Mesendoderm (in vitro differentiated cells): Measurements from ENCODE around the gene IL1RAPL2.

Experiments
- DNase-seq: peaks from one replicate; pipeline ENCODE4 v3.0.0; 2013
- H2AK5ac ChIP-seq: 2 replicates; pipeline ENCODE4 v1.6.1; 2013; ENCODE audit warnings: low read length, inconsistent platforms
- H2BK120ac ChIP-seq: 2 replicates; pipeline ENCODE4 v1.6.1; 2013; ENCODE audit warnings: low read depth, mild to moderate bottlenecking, low read length, moderate library complexity, mixed read lengths
- H2BK15ac ChIP-seq: replicated peaks from 2 replicates; pipeline ENCODE4 v1.6.1; 2013; ENCODE audit warnings: low read depth, mild to moderate bottlenecking, moderate library complexity
- H2BK5ac ChIP-seq: 2 replicates; pipeline ENCODE4 v1.6.1; 2013; ENCODE audit warnings: low read length, inconsistent platforms
- H3K18ac ChIP-seq: 2 replicates; pipeline ENCODE4 v1.6.1; 2013; ENCODE audit warnings: mild to moderate bottlenecking, low read length, mixed read lengths
- H3K23ac ChIP-seq: one replicate; pipeline ENCODE4 v1.6.1; 2013; ENCODE audit warnings: low read length
- H3K27ac ChIP-seq: 2 replicates; pipeline ENCODE4 v1.5.1; 2013; ENCODE audit warnings: low read depth, mild to moderate bottlenecking, inconsistent platforms, low read length, moderate library complexity
- H3K27me3 ChIP-seq: 2 replicates; pipeline ENCODE4 v1.6.1; 2013; ENCODE audit warnings: low read length, control low read depth, mild to moderate bottlenecking, inconsistent platforms; ENCODE audit not compliant: insufficient read depth, poor library complexity
- H3K36me3 ChIP-seq: 2 replicates; pipeline ENCODE4 v1.6.1; 2013; ENCODE audit warnings: low read length, inconsistent platforms; ENCODE audit not compliant: control insufficient read depth, insufficient read depth
- H3K4ac ChIP-seq: one replicate; pipeline ENCODE4 v1.6.1; 2013; ENCODE audit warnings: low read depth, mild to moderate bottlenecking, low read length, moderate library complexity
- H3K4me1 ChIP-seq: 2 replicates; pipeline ENCODE4 v1.6.1; 2013; ENCODE audit warnings: low read depth, low read length, inconsistent platforms; ENCODE audit not compliant: control insufficient read depth
- H3K4me2 ChIP-seq: 2 replicates; pipeline ENCODE4 v1.6.1; 2013; ENCODE audit warnings: low read length
- H3K4me3 ChIP-seq: 2 replicates; pipeline ENCODE4 v1.5.1; 2013; ENCODE audit warnings: mild to moderate bottlenecking, low read length
- H3K56ac ChIP-seq: one replicate; pipeline ENCODE4 v1.6.1; 2013; ENCODE audit warnings: low read length
- H3K79me1 ChIP-seq: 2 replicates; pipeline ENCODE4 v1.6.1; 2013; ENCODE audit warnings: low read length, inconsistent platforms
- H3K79me2 ChIP-seq: 2 replicates; pipeline ENCODE4 v1.6.1; 2013; ENCODE audit warnings: mild to moderate bottlenecking, low read length; ENCODE audit not compliant: control insufficient read depth, insufficient read depth
- H3K9ac ChIP-seq: 2 replicates; pipeline ENCODE4 v1.6.1; 2013; ENCODE audit warnings: low read length, inconsistent platforms
- H4K5ac ChIP-seq: one replicate; pipeline ENCODE4 v1.6.1; 2013; ENCODE audit warnings: low read length
- H4K8ac ChIP-seq: one replicate; pipeline ENCODE4 v1.6.1; 2013; ENCODE audit warnings: low read depth, mild to moderate bottlenecking, control low read depth, low read length, moderate library complexity
- WGBS: extraction: QIAGEN DNeasy Blood & Tissue Kit; methylation state at CpG from one replicate; pipeline ENCODE4 v1.1.7; 2013; ENCODE audit warnings: low lambda C conversion rate, missing lambda C conversion rate; ENCODE audit not compliant: insufficient coverage; ENCODE audit errors: extremely low coverage; 5-methylcytosine and 5-hydroxymethylcytosine counted together

Gene IL1RAPL2

GRCh38 chrX:105526431-105526830 is 960.4 kb downstream of the IL1RAPL2 start:
- Histone ChIP-seq H3K4me1 (no peaks in the 10 kb centered on the region), H3K9ac (no peak overlapping the region), H2BK5ac (no peak overlapping the region), H3K36me3 (no peaks in the 10 kb centered on the region), H4K5ac (no peak overlapping the region), H3K79me2 (no peaks in the 10 kb centered on the region), H2AK5ac (no peak overlapping the region), H3K27ac (no peak overlapping the region), H3K23ac (no peak overlapping the region), H4K8ac (no peak overlapping the region), H2BK120ac (no peak overlapping the region), H3K27me3 (no peaks in the 10 kb centered on the region), H3K56ac (no peak overlapping the region), H3K4ac (no peak overlapping the region), H3K4me2 (no peak overlapping the region), H3K79me1 (no peaks in the 10 kb centered on the region), H3K4me3 (no peak overlapping the region), H2BK15ac (no peak overlapping the region), H3K18ac (no peak overlapping the region)
- DNase-seq = no peak
- no CpG with 5 or more reads among the region's 1 CpG for WGBS

- no CpG with 5 or more reads among the region's 1 CpG for WGBS
- Histone ChIP-seq H2BK15ac (no peak overlapping the region), H4K8ac (no peak overlapping the region), H3K56ac (no peak overlapping the region), H2BK120ac (no peak overlapping the region), H3K36me3 (no peaks in the 10 kb centered on the region), H3K27ac (no peak overlapping the region), H3K79me2 (no peaks in the 10 kb centered on the region), H3K4ac (no peak overlapping the region), H3K4me3 (no peak overlapping the region), H3K79me1 (no peaks in the 10 kb centered on the region), H3K4me2 (no peak overlapping the region), H3K18ac (no peak overlapping the region), H3K23ac (no peak overlapping the region), H4K5ac (no peak overlapping the region), H2AK5ac (no peak overlapping the region), H3K4me1 (no peaks in the 10 kb centered on the region), H2BK5ac (no peak overlapping the region), H3K9ac (no peak overlapping the region), H3K27me3 (no peaks in the 10 kb centered on the region)
- no peak for DNase-seq
Measured at GRCh38 chrX:105527759-105528158, 961.8 kb downstream of the IL1RAPL2 start.

GRCh38 chrX:105533951-105534350 is 968.0 kb downstream of the IL1RAPL2 start:
- Histone ChIP-seq H3K27me3 (no peaks in the 10 kb centered on the region), H4K5ac (no peak overlapping the region), H3K79me2 (no peaks in the 10 kb centered on the region), H3K4me1 (no peaks in the 10 kb centered on the region), H2AK5ac (no peak overlapping the region), H3K23ac (no peak overlapping the region), H3K4me3 (no peak overlapping the region), H3K27ac (no peak overlapping the region), H3K4me2 (no peak overlapping the region), H3K79me1 (no peaks in the 10 kb centered on the region), H3K18ac (no peak overlapping the region), H3K56ac (no peak overlapping the region), H3K36me3 (no peaks in the 10 kb centered on the region), H2BK120ac (no peak overlapping the region), H3K4ac (no peak overlapping the region), H2BK15ac (no peak overlapping the region), H2BK5ac (no peak overlapping the region), H3K9ac (no peak overlapping the region), H4K8ac (no peak overlapping the region)
- no peak for DNase-seq
- no CpG with 5 or more reads among the region's 2 CpGs for WGBS

GRCh38 chrX:105543283-105543682 is 977.3 kb downstream of the IL1RAPL2 start:
- Histone ChIP-seq H3K4me2 (no peak overlapping the region), H4K5ac (no peak overlapping the region), H3K27ac (no peak overlapping the region), H2BK5ac (no peak overlapping the region), H3K9ac (no peak overlapping the region), H3K23ac (no peak overlapping the region), H3K36me3 (no peaks in the 10 kb centered on the region), H3K27me3 (no peaks in the 10 kb centered on the region), H3K79me1 (no peaks in the 10 kb centered on the region), H2BK120ac (no peak overlapping the region), H3K4ac (no peak overlapping the region), H2BK15ac (no peak overlapping the region), H3K4me1 (no peaks in the 10 kb centered on the region), H3K56ac (no peak overlapping the region), H3K79me2 (no peaks in the 10 kb centered on the region), H3K4me3 (no peak overlapping the region), H3K18ac (no peak overlapping the region), H2AK5ac (no peak overlapping the region), H4K8ac (no peak overlapping the region)
- peak; percentile 48 for DNase-seq

GRCh38 chrX:105550043-105550663 is 984.2 kb downstream of the IL1RAPL2 start:
- H2BK5ac ChIP-seq = no peak overlapping the region
- WGBS = no CpG with 5 or more reads among the region's 3 CpGs
- no peak overlapping the region for H2BK120ac ChIP-seq
- no peak overlapping the region for H3K18ac ChIP-seq
- H3K36me3 ChIP-seq = no peaks in the 10 kb centered on the region
- H3K56ac ChIP-seq = no peak overlapping the region
- H2BK15ac ChIP-seq = no peak overlapping the region
- no peaks in the 10 kb centered on the region for H3K79me2 ChIP-seq
- H3K27me3 ChIP-seq = no peaks in the 10 kb centered on the region
- no peak overlapping the region for H3K9ac ChIP-seq
- H3K4me2 ChIP-seq = no peak overlapping the region
- H4K5ac ChIP-seq = no peak overlapping the region
- no peak overlapping the region for H3K27ac ChIP-seq
- no peaks in the 10 kb centered on the region for H3K4me1 ChIP-seq
- no peaks in the 10 kb centered on the region for H3K79me1 ChIP-seq
- H3K23ac ChIP-seq = no peak overlapping the region
- H4K8ac ChIP-seq = no peak overlapping the region
- H2AK5ac ChIP-seq = no peak overlapping the region
- no peak overlapping the region for H3K4me3 ChIP-seq
- no peak overlapping the region for H3K4ac ChIP-seq
- DNase-seq = no peak

GRCh38 chrX:105552395-105552794 is 986.4 kb downstream of the IL1RAPL2 start:
- Histone ChIP-seq H2BK5ac (no peak overlapping the region), H3K9ac (no peak overlapping the region), H3K56ac (no peak overlapping the region), H3K4me1 (no peaks in the 10 kb centered on the region), H2BK15ac (no peak overlapping the region), H3K36me3 (no peaks in the 10 kb centered on the region), H3K79me2 (no peaks in the 10 kb centered on the region), H3K4me3 (no peak overlapping the region), H3K4ac (no peak overlapping the region), H3K79me1 (no peaks in the 10 kb centered on the region), H3K27ac (no peak overlapping the region), H3K23ac (no peak overlapping the region), H3K27me3 (no peaks in the 10 kb centered on the region), H3K18ac (no peak overlapping the region), H2BK120ac (no peak overlapping the region), H2AK5ac (no peak overlapping the region), H3K4me2 (no peak overlapping the region), H4K5ac (no peak overlapping the region), H4K8ac (no peak overlapping the region)
- no CpG with 5 or more reads among the region's 5 CpGs for WGBS
- DNase-seq = peak; percentile 18
